Measurements from ENCODE around the gene TSPAN15.

DNA sequence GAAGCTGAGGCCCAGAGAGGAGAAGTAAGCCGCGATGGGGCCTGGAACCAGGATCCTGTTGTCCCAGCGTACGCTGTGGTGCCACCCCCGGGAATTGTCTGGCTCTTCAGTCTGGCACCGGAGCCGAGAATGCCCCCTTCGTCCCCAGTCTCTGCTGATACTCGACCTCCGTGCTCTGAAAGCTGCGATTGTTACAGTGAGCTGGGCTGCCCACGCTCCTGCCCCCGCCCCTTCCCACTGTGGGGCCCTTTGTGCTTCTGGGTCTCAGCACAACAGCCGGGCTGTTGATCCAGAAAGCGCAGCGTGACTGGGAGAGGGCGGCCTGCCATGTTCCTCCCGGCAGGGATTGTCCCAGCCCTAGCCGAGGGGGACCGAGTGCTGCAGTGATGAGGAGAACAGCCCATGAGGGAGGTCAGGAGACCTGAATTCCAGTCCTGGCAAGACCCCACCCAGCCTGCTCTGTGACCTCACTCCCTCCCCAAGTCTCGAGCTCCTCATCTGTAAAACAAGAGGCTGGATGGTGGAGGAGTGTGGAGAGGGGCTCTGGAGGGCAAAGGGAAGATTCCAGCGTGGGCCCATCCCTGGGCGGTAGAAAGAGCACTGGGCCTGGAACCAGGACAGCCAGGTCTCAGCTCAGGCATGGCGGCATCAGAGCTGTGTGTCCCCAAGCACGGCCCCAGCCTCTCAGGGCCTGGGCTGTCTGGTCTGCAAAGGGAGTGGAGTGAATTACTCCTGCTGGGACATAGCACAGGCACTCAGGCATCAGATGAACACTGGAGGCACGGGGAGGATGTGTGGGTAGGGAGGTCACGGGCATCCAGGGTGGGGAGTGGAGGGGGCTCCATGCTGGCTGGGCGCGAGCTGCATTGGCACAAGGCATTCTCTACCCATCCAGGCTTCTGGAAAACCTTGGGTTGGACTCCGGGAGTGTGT is 43.6 kb downstream of the TSPAN15 start:
- TF ChIP-seq, protein P1, sequence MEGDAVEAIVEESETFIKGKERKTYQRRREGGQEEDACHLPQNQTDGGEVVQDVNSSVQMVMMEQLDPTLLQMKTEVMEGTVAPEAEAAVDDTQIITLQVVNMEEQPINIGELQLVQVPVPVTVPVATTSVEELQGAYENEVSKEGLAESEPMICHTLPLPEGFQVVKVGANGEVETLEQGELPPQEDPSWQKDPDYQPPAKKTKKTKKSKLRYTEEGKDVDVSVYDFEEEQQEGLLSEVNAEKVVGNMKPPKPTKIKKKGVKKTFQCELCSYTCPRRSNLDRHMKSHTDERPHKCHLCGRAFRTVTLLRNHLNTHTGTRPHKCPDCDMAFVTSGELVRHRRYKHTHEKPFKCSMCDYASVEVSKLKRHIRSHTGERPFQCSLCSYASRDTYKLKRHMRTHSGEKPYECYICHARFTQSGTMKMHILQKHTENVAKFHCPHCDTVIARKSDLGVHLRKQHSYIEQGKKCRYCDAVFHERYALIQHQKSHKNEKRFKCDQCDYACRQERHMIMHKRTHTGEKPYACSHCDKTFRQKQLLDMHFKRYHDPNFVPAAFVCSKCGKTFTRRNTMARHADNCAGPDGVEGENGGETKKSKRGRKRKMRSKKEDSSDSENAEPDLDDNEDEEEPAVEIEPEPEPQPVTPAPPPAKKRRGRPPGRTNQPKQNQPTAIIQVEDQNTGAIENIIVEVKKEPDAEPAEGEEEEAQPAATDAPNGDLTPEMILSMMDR (IDR thresholded peaks at IDR 0.05): no peak
- no peak for TF ChIP-seq POLR2AphosphoS5 (IDR thresholded peaks at IDR 0.05)

Measured in breast epithelium (tissue), 3 donors.